Colonic mucosa (tissue), 4 donors: ENCODE measurements around the gene ZFHX3. TPM values are rescaled to one million over a fixed set of nuclear protein-coding genes. Genes with fewer than 3 reads are reported as not detected.

ENCODE experiments used
- DNase-seq: peaks from one replicate; pipeline ENCODE4 v3.0.0-alpha.2; 2020
- H3K27ac ChIP-seq: fragments of 200-600 bp; one replicate; pipeline ENCODE4 v1.8.0; 2021
- H3K27me3 ChIP-seq: fragments of 200-600 bp; one replicate; pipeline ENCODE4 v1.8.0; 2021
- H3K36me3 ChIP-seq: fragments of 200-600 bp; one replicate; pipeline ENCODE4 v1.8.0; 2021
- H3K4me1 ChIP-seq: fragments of 200-600 bp; one replicate; pipeline ENCODE4 v1.8.0; 2021; ENCODE audit warnings: mild to moderate bottlenecking
- H3K4me3 ChIP-seq: fragments of 200-600 bp; one replicate; pipeline ENCODE4 v1.8.0; 2021
- H3K9ac ChIP-seq, 2 donors: one replicate each; pipeline ENCODE4 v1.7.0; 2013; ENCODE audit warnings: control low read depth in 2 of 2, low read depth in 2 of 2, low read length in 2 of 2
- H3K9me3 ChIP-seq: fragments of 200-600 bp; one replicate; pipeline ENCODE4 v1.8.0; 2021
- CTCF ChIP-seq: fragments of 200-600 bp; IDR thresholded peaks from one replicate; pipeline ENCODE4 v1.8.0; 2022; ENCODE audit warnings: antibody characterized with exemption, mild to moderate bottlenecking
- intact Hi-C: fragments of 100-400 bp; cut with DNase I; formaldehyde crosslinking; loops from one replicate; pipeline ENCODE4 v1.14.1; 2022
- total RNA-seq, 2 donors: library from RNA; stranded (reverse); fragmentation: NEBNext Ultra II Directional in 1 of 2; extraction: Animal tissue kit (Norgen Biotek cat#: 25700) in 1 of 2; gene quantifications; one replicate each; pipeline ENCODE4 v1.2.1, GENCODE V29; 2021
- donor health status: healthy.
- donor health status: DM: no; HTN: no; CAD: no.
- donor health status: DM: no; HTN: no; CAD: no.

Gene ZFHX3
- total RNA-seq, 2 donors from 2014 or later: 10.5 to 12.8 TPM

GRCh38 chr16:72810480-72810879 is 237.4 kb downstream of the ZFHX3 start:
- no peak for DNase-seq
- Histone ChIP-seq H3K27me3 (no peaks in the 10 kb centered on the region), H3K9me3 (no peaks in the 10 kb centered on the region), H3K9ac (no peak overlapping the region), H3K27ac (no peak overlapping the region), H3K4me1 (no peaks in the 10 kb centered on the region), H3K36me3 (no peaks in the 10 kb centered on the region), H3K4me3 (no peak overlapping the region)
- intact Hi-C loops: no loop called here
- no peak for TF ChIP-seq CTCF

GRCh38 chr16:72809446-72809845 is 238.5 kb downstream of the ZFHX3 start:
- DNase-seq: no peak
- no peaks in the 10 kb centered on the region for H3K36me3 ChIP-seq
- H3K27ac ChIP-seq: no peak overlapping the region
- H3K4me1 ChIP-seq: no peaks in the 10 kb centered on the region
- H3K27me3 ChIP-seq: no peaks in the 10 kb centered on the region
- TF ChIP-seq CTCF: no peak
- H3K9me3 ChIP-seq: no peaks in the 10 kb centered on the region
- intact Hi-C loops: no loop called here
- H3K4me3 ChIP-seq: no peak overlapping the region
- no peak overlapping the region for H3K9ac ChIP-seq

- TF ChIP-seq CTCF: no peak
- H3K9me3 ChIP-seq: no peaks in the 10 kb centered on the region
- intact Hi-C loops: no loop called here
- H3K27ac ChIP-seq: no peak overlapping the region
- H3K4me1 ChIP-seq: no peaks in the 10 kb centered on the region
- DNase-seq: no peak
- no peaks in the 10 kb centered on the region for H3K27me3 ChIP-seq
- H3K9ac ChIP-seq: no peak overlapping the region
- no peak overlapping the region for H3K4me3 ChIP-seq
- H3K36me3 ChIP-seq: no peaks in the 10 kb centered on the region
These were observed 239.2 kb downstream of the ZFHX3 start for GRCh38 chr16:72808754-72809153.

- no peak for TF ChIP-seq CTCF
- Histone ChIP-seq H3K9ac (no peak overlapping the region), H3K36me3 (no peaks in the 10 kb centered on the region), H3K27me3 (no peaks in the 10 kb centered on the region), H3K4me1 (no peaks in the 10 kb centered on the region), H3K27ac (no peak overlapping the region), H3K9me3 (no peaks in the 10 kb centered on the region), H3K4me3 (no peak overlapping the region)
- intact Hi-C loops: no loop called here
- DNase-seq: no peak
These were observed 240.7 kb downstream of the ZFHX3 start for GRCh38 chr16:72807245-72807644.

GRCh38 chr16:72805486-72805885 is 242.4 kb downstream of the ZFHX3 start:
- no peak overlapping the region for H3K4me3 ChIP-seq
- H3K4me1 ChIP-seq: no peaks in the 10 kb centered on the region
- H3K36me3 ChIP-seq: no peaks in the 10 kb centered on the region
- no peaks in the 10 kb centered on the region for H3K9me3 ChIP-seq
- intact Hi-C loops: no loop called here
- no peak overlapping the region for H3K27ac ChIP-seq
- DNase-seq: no peak
- no peak overlapping the region for H3K9ac ChIP-seq
- no peaks in the 10 kb centered on the region for H3K27me3 ChIP-seq
- no peak for TF ChIP-seq CTCF
